Measurements from ENCODE around the gene CD200R1L.

The CD200R1L gene

GRCh38 chr3:112770032-112770626, 76.5 kb downstream of the CD200R1L start:
- Mint-ChIP-seq H3K27ac (no peak overlapping the region), H3K9me3 (ENCODE audit: low read depth) (no peaks in the 10 kb centered on the region), H3K36me3 (no peaks in the 10 kb centered on the region), H3K27me3 (no peaks in the 10 kb centered on the region), H3K4me1 (ENCODE audit: low read depth) (peaks cover 16% of the 10 kb centered on the region), H3K4me3 (no peak overlapping the region)

DNA sequence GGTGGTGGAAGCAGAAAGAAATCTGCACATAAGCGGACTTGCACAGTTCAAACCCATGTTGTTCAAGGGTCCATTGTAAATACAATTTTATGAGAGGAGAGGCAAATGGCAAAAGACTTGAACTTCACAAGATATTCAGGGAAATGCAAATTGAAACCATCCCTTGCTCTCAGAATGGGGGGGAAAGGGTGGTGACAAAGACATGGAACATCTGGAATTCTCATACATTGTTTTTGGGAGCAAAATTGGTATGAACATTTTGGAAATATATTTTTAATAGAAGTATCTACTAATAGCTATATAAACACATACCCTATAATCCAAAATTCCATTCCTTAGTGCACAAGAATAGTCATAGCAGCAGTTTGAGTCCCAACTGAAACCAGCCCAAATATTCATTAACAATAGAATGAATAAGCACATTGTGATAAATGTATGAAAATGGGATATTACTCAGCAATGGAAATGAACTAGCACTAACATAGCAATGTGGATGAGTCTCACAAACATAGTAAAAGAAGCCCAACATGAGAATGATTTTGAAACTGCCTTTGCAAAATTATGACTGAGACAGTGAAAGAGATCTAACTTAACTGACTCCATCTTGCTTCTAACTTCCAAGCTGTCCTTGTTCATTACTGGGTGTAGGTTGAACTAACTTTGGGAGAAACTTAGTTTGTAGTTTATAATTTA, 77.2 kb downstream of the CD200R1L start:
- no peaks in the 10 kb centered on the region for H3K27me3 Mint-ChIP-seq
- H3K4me3 Mint-ChIP-seq = no peak overlapping the region
- peaks cover 13% of the 10 kb centered on the region for H3K4me1 Mint-ChIP-seq (ENCODE audit: low read depth)
- H3K27ac Mint-ChIP-seq = no peak overlapping the region
- H3K36me3 Mint-ChIP-seq = no peaks in the 10 kb centered on the region
- H3K9me3 Mint-ChIP-seq (ENCODE audit: low read depth) = no peaks in the 10 kb centered on the region

GRCh38 chr3:112767777-112768176, 78.9 kb downstream of the CD200R1L start:
- H3K36me3 Mint-ChIP-seq = no peaks in the 10 kb centered on the region
- no peaks in the 10 kb centered on the region for H3K27me3 Mint-ChIP-seq
- no peak overlapping the region for H3K27ac Mint-ChIP-seq
- H3K9me3 Mint-ChIP-seq (ENCODE audit: low read depth) = no peaks in the 10 kb centered on the region
- no peak overlapping the region for H3K4me3 Mint-ChIP-seq
- peaks cover 7% of the 10 kb centered on the region for H3K4me1 Mint-ChIP-seq (ENCODE audit: low read depth)

DNA sequence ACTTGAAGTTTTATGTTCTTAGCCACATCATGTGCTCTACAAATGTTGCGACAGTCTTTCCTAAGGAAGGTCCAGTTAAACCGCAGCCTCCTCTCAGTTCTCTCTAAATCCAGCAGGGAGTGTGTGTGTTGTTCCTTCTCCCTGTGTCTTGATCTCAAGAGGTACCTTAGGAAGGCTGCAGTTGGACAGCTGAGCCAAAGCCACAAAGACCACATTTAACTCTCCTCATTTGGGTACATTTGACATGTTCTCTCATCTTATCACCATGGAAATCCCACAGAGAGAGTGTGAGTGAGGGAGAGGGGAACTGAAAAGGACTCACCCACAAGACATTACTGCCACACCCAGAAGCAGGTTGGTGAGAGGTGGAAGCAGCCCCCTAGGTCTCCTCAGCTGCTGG, 79.5 kb downstream of the CD200R1L start:
- Mint-ChIP-seq H3K36me3 (no peaks in the 10 kb centered on the region), H3K4me3 (no peak overlapping the region), H3K9me3 (ENCODE audit: low read depth) (no peaks in the 10 kb centered on the region), H3K27me3 (no peaks in the 10 kb centered on the region), H3K4me1 (ENCODE audit: low read depth) (peaks cover 7% of the 10 kb centered on the region), H3K27ac (no peak overlapping the region)

Data from activated naive CD8-positive, alpha-beta T cell (primary cell).